ENCODE measurements around the gene DHRS7B.

Gene DHRS7B

GRCh38 chr17:21157586-21158370 lies 31.0 kb downstream of the DHRS7B start:
- DNase-seq = no peak

DNA sequence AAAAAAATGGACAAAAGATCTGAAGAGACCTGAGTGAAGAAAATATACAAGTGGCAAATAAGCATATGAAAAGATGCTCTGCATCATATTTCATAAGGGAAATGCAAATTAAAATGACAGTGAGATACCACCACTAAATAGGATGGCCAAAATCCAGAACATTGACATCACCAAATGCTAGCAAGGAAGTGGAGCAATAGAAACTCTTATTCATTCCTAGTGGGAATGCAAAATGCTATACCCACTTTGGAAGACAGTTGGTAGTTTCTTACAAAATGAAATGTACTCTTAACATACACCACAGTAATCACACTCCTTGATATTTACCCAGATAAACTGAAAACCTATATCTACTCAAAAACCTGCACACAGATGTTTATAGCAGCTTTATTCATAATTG lies 33.6 kb downstream of the DHRS7B start:
- DNase-seq = no peak

DNA sequence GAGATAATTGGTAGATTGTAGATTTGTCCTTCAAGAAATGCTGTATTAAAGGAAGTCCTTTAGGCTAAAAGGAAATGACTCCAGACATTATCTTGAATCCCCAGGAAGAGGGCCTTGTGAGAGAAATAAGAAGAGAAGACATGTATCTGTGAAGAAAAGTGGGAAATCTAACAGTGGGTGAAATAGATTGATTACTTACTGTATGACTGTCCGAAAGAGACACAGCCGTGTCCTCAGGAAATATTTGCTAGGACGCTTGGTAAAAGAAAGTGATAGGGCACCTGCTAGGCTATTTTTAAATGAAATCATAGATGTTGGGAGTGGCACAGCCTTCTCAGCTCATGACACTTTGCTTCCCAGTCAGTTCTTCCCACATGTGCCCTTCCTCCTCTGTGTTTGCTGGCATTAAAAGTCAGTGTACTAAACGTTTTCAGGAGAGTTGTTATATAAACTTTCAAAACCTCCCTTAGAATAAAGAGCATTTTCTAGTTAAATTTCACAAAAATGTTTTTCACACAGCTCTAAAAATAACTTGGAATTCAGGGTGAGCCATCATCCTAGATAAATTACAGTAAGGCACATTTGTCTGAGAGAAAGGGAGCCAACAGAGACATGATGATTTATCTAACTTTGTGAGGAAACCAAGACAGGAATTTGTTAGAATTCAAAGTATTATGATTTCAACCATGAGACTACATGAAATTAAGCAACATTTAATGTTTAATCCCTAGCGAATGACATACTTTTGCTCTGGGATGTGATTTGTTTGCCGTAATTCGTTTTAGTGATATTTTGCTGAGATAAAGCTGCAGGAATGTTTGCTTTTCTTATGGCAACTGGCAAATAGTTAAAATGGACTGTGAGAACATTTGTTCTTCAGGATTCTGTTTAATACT lies 35.0 kb downstream of the DHRS7B start:
- DNase-seq = no peak

DNA sequence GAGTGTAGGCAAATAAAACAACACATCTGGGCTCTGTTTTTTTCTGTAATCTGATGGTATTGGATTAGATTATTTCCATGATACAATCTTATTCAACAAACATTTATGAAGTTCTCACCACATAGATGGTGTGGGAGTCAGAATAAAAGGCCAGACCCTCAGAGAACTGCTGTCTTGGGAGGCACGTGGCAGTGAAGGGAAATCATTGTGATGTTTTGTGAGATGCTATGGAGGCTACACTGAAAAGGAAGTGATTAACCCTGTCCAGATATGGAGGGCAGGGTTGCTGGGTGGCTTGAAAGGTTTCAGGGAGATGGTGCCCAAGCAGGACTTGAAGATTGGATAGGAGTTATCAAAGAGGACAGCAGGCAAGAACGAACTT lies 35.6 kb downstream of the DHRS7B start:
- no peak for DNase-seq

DNA sequence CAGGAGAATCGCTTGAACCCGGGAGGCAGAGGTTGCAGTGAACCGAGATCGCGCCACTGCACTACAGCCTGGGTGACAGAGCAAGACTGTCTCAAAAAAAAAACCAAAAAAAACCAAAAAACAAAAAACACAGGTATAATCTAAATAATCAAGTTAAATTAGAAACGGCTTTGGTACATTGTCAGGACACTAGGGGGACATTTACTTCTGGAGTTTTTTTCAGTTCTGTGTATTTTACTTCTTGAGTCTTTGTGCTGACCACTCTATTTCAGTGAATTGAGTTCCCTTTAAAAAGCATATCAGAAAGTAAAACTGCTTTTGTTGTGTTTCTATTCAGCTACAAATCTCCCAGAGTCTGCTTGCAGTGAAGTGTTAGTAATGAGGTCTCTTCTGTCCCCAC lies 36.3 kb downstream of the DHRS7B start:
- no peak for DNase-seq

GRCh38 chr17:21164216-21164615 lies 37.5 kb downstream of the DHRS7B start:
- DNase-seq = no peak

DNA sequence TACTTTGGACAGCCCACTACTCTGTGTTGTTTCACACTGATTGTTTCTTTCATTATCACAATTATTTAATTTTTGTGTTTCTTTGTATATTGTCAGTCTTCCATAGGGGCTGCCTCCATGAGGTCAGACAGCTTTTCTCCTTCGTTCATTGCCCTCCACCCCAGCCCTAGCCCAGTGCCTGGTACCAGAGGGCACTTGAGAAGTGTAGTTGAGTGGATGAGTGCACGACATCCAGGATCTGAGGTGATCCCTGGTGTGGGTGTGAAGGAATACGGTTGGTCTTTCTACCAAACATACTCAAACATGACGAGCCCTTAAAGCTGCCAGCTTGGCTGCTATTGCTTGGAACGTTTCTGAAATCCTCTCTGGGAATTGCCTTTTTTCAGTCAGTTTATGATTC lies 37.9 kb downstream of the DHRS7B start:
- DNase-seq = no peak

DNA sequence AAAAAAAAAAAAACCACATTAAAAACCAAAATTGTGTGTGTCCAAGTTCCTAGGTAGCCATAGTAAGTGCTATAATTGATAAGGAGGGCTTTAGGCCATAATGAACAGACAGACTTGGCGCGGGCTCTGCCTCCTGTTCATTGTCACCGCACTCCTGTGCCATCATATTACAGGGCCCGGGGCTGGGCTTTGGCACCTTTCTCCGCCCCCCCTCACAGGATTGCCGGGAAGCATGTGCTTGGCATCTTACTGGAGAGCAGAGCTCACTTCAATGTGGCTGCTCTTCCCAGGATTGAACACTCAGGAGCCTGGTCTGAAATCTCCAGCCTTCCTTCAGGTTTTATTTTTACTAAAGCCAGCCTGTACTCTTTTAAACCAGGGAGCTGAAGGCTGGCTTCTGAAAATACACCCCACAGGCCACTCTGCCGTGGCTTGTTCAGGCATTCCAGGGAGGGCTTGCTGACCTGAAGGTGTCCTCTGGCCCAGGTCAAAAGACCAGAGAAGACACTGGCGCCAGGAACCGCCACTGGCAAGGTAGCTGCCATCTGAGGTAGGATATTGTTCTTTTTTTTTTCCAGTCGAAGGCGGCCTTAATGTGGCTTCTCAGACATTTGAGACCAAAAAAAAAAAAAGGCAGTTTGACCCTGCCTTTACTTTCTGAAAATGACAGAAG lies 39.3 kb downstream of the DHRS7B start:
- DNase-seq = peak in 1 of 14 donors; percentile 28

- no peak for DNase-seq
Observed at GRCh38 chr17:21166595-21167210, 39.9 kb downstream of the DHRS7B start.

DNA sequence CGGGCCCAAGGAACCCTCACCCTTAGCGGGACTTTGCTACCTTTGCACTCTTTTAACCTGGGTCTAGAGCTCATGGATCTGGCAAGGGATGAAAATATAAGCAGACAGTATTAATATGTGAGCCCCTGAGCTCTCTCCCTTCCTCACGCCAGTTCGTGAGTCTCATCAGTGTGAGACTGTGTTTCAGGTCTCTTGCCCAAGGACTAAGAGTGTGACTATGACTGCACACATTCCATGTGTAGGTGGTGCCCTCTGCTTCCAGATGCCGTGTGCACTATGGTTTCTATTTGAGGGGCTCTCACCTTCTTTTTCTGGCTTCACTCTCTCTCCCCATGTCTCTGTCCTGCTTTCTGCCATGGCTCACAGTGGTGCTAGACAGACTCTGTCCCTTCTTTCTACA lies 40.5 kb downstream of the DHRS7B start:
- DNase-seq = no peak

- no peak for DNase-seq
Observed at GRCh38 chr17:21168555-21168865, 41.7 kb downstream of the DHRS7B start.

DNA sequence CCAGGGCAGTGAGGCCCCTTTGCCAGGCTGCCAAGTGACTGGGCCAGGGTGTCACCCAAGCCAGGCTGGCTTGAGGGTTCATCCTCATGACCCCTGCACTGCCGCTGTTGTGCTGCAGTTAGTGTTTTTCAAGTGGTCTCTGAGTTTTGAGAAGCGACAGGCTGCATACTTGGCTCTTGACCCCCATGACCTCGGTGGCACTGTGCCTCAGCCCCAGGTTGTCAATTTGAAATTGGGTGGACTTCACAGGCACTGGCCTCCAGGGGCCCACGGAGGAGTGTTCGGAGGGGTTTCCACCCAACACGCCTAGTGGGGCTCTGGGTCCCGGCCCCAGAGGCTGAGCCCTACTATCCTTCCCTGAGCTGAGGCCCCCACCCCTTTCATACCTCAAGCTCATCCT lies 42.7 kb downstream of the DHRS7B start:
- DNase-seq = no peak

DNA sequence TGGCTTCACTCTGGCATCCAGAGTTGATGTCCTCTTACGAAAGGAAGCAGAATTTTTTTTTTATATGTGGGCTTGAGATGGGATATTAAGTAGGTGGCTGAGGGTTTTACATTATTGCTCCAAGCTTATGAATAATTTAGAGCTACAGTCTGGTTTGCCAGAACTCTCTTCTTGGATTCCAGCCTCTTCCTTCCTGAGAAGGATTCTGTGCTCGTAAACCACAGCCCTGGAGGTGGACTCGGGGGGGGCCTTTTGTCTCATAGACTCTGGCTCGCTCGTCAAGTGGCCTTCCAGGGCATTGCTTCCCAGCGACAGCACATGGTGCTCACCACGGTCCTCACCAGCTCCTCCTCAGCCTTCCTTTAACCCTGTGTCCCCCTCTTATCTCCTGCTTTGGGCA lies 44.0 kb downstream of the DHRS7B start:
- peak in 1 of 14 donors; percentile 45 for DNase-seq

GRCh38 chr17:21171309-21171922 lies 44.7 kb downstream of the DHRS7B start:
- no peak for DNase-seq

DNA sequence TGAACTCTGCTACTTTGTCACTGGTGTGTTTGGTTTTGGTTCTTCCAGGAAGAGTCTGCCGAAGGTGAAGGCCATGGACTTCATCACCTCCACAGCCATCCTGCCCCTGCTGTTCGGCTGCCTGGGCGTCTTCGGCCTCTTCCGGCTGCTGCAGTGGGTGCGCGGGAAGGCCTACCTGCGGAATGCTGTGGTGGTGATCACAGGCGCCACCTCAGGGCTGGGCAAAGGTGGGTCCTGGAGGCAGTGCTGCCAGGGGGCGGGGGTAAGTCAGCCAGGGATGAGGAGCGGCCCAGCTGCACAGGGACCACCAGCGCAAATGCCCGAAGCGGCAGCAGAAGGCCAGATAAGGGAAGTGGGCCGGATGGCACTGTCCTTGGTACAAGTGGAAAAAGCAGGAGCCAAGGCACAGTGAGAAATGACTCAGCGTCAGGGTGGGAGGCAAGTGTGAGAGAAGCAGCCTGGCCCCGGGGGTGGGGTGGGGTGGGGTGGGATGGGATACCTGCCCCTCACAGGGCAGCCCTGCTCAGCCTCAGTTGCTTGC lies 45.3 kb downstream of the DHRS7B start:
- no peak for DNase-seq

- DNase-seq = no peak
Observed at GRCh38 chr17:21172846-21173245, 46.1 kb downstream of the DHRS7B start.

DNA sequence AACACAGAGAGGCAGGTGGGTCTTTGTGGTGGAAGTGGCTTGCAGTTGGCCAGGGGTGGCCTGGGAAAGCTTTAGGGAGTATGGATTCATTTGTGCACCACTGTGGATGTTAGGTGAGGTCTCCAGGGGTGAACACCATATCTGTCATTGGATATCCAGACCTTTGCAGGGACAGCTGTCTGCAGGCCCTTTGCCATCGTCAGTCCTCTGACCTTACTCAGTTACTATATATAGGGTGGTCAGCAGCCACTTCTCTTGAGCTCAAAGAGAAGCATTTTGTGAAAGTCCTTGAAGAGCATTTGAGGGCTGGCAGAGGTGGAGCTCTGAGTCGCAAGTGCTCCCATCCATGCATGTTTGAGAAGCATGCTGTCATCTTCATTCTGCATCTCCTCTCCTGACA lies 46.8 kb downstream of the DHRS7B start:
- no peak for DNase-seq

DNA sequence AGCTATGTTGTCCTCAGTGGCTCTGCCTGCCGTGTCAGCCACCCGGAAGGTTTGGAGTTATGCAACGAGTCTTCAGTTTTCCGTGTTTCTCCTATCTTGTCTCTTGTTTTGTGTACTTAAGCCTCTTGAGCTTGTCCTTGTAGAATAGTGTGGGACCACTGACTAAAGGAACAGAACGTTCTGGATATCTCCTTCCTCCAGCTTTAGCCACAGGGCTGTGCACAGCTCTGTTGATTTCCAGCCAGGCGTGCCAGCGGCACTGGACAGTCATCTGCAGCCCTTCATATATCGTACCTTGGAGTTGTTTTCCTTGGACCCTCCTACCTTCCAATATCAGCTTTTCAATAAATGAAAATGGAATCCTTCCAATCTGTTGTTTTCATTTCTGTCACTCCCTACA lies 47.4 kb downstream of the DHRS7B start:
- no peak for DNase-seq

DNA sequence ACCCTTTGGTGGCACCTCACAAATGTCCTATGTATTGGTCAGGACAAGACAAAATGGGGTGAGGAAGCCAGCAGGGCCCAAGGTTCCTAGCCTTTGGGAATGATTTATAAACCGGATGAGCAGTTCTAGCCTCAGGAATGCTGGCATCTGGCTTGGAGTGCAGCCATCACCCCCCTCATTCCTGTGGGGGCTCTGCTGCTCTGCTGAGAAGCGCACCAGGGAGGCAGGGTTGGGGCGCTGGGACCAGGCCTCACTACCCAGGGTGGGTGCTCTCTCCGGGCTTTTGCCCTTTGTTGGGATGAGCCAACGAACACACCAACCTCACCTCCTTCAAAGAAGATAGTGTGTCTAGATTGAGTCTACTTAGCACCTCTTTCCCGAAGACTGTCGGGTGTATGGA lies 47.9 kb downstream of the DHRS7B start:
- no peak for DNase-seq

DNA sequence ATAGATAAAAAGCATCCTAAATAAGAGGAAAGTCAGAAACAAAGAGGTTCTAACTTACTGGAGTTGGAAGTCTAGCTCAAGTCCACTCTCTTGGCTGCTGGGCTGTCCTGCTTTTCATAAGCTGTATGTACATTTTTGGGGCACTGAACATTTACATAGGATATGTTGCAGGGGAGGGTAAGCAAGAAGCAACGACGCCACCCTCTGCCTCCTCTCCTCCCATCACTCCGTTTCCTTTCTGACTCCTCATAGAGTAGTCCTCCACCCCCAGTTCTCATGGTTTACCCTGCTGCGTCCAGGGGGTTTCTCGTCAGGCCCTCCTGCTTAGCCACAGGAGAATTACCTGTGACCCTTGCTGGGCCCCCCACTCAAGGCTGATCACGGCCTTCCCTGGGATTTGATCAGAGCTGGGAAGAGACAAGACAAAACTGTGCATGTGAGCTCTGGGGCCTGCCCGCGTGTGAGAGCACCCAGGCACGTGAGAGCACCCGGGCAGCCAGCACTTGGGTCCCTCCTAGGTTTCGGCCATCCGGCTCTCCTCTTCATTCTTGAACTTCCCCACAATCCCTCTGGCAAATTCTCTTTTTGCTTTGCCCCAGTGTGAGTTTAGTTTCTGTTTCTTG lies 50.1 kb downstream of the DHRS7B start:
- no peak for DNase-seq

DNA sequence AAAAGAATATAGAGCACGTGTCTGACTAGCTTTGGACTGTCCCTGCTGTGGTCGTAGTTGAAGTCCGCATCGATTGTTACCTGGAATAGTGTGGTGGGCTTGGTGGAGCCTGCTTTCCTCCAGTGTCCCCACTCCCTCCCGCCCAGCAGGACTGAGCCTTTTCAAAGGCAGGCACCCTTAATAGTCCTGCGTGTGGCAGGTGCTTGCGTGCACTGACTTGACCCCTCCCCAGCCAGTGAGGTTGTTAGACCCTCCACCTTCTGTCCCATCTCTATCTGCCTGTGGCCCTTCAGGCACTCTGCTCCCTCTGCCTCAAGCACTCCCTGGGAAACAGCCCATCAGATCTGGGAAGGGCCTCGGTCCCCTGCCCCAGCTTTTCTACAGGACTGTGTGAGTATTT lies 50.6 kb downstream of the DHRS7B start:
- DNase-seq = no peak
